HG03066 (cell line): ENCODE results near the gene GALNT5.
A peak's percentile ranks its signal among the peaks of the same experiment; 100 is the strongest.
"Not testable (repeated sequence)": the region's sequence is repeated elsewhere in the genome, so short reads cannot be mapped to it uniquely, and the experiment has no call there.

ENCODE experiments used
- ATAC-seq: cut with Tn5 transposase; IDR thresholded peaks from one replicate; pipeline ENCODE4 v1.9.1; 2021; ENCODE audit warnings: low read depth; ENCODE audit not compliant: unreplicated experiment

GALNT5 gene

DNA sequence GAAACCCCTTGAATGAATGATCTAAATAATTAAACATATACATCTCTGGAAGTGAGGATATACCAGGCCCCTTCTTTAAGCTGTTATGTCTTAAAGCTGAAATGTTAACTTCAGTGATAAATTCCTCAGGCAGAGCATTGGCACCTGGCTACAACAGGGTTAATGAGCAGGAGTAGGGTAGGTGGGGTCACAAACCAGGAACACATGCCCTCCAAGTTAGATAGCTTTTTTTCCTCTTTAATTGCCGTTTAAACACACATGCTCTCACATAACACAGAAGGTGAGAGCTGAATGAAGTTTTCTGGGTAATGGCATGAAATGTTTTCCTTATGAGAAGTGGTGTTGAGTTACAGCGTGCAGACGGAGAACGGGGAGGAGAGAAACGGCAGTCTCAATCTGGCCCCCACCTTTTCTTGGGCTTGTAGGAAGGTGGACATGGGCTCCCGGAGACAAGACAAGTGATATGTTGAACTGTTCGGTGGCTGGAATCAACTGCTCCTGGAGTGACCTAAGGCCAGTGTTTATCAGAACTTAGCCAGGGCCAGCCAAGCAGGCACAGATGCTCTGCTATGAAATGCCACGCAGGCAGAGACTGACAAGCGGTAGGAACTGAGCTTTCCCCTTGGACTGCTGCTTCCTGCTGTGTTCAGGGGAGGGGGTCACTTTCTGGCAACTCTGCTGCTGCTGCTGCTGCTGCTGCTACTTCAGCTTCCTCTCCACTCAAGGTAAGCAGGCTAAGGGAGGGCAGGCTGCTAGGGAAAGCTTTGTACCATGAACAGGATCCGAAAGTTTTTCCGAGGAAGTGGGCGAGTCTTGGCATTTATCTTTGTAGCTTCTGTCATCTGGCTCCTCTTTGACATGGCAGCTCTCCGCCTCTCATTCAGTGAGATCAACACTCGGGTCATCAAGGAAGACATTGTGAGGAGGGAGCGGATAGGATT, at the start of gene GALNT5:
GALNT5 (plus strand) TSS at position 394 of the 941 bp plus-strand sequence; CDS start at position 772, 378 bp downstream.
- ATAC-seq: no peak

DNA sequence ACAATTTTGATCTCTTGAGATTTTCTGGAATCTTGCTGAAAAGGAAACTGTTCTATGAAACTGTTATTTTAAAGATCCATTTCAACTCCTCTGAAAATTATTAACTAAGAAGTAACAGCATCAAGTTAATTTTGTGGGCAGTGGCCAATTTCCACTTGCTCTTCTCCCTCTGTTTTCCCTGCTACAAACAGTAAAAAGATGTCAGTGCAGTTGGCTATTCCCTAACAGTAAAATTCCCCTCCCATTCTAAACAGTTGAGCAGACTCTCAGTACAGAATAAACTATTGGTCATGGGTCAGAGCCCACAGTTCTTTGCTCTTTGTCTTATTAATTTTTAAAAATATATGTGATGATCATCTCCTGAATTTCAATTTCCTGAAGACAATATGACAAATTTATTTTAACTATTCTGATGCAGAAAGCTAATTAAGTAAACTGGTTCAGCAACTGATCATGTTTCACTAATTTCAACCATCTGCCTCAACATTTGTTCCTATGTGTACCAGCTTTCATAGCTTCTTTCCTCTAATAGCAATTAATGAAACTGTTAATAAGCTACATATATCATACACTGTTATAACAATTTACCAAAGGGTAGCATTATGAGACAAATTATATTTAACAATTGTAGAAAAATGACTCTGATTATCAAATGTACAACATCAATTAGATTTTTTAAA, 41.1 kb upstream of the GALNT5 start:
- no peak for ATAC-seq

- no peak for ATAC-seq
Measured at GRCh38 chr2:157217409-157217808, 40.1 kb upstream of the GALNT5 start.

DNA sequence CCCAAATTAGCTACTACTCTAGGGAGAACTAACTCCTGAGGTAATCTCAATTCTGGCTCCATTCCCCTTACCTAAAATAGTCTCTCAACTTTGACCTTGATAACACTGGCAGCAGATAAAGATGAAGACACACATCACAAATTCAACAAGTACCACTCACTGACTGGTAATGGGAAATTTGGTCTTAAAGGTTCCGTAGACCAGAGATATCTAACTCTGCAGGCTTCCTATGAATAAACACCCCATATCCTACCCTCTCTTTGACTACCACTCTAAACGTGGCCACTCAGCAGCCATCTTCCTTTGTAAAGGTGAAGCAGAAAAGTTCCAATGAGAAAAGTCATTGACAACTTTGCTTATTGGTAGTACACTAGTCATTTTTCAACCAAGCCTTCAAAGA, 38.6 kb upstream of the GALNT5 start:
- ATAC-seq: no peak

- no peak for ATAC-seq
Measured at GRCh38 chr2:157220502-157220901, 37.0 kb upstream of the GALNT5 start.

GRCh38 chr2:157221394-157221988, 36.0 kb upstream of the GALNT5 start:
- no peak for ATAC-seq

- no peak for ATAC-seq
Measured at GRCh38 chr2:157223624-157224205, 33.8 kb upstream of the GALNT5 start.

DNA sequence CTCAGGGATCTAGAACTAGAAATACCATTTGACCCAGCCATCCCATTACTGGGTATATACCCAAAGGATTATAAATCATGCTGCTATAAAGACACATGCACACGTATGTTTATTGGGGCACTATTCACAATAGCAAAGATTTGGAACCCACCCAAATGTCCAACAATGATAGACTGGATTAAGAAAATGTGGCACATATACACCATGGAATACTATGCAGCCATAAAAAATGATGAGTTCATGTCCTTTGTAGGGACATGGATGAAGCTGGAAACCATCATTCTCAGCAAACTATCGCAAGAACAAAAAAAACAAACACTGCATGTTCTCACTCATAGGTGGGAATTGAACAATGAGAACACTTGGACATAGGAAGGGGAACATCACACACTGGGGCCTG, 33.1 kb upstream of the GALNT5 start:
- ATAC-seq: not testable (repeated sequence)

DNA sequence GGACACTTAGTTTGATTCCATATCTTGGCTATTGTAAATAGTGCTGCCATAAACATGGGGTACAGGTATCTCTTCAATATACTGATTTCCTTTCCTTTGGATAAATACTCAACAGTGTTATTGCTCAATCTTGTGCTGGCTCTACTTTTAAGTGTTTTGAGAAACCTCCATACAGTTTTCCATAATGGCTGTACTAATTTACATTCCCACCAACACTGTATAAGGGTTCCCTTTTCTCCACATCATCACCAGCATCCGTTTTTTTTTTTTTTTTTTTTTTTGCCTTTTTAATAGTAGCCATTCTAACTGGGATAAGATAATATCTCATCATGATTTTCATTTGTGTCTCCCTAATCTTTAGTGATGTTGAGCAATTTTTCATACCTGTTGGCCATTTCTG, 29.9 kb upstream of the GALNT5 start:
- no peak for ATAC-seq

DNA sequence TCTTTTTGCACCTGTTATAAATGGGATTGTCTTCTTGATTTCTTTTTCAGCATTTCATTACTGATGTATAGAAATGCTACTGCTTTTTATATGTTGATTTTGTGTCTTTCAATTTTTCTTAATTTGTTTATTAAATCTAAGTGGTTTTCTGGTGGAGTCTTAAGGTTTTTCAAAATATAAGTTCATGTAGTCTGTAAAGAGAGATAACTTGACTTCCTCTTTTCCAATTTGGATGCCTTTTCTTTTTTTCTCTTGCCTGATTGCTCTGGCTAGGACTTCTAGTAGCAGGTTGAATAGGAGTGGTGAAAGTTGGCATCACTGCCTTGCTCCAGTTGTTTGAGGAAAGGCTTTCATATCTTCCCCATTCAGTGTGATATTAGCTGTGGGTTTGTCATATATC, 28.6 kb upstream of the GALNT5 start:
- no peak for ATAC-seq

GRCh38 chr2:157229572-157229971, 27.9 kb upstream of the GALNT5 start:
- no peak for ATAC-seq

DNA sequence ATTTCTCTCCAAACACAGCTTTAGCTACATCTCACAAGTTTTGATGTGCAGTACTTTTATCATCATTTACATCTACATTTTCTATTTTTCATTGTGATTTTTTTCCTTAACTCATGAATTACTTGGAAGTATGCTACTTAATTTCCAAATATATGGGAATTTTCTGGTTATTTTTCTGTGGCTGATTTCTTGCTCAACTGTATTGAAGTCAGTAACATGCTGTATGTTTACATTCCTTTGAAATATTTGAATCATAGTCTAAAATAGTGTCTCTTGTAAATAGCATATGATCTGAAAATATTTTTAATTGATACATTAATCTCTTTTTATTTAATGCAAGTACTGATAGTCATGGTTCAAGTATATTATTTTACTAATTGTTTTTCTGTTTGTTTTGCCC, 26.0 kb upstream of the GALNT5 start:
- ATAC-seq: no peak

DNA sequence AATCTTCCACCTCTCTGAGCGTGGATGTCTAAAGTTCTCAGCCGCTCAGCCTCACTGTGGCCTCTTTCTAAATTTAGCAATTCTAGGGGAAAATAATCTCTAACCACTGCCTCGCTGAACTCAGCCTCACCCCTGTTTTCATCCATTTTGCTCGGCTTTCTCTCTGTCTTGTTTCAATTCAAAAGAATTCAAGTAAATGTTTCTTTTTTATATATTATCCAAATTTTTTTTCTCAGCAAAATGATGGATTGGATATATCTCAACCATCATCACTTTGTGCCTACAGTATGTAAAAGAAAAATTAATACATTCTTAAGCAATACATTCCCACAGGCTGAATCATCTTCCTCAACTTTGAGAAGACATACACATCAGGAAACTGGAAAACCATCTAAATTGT, 24.0 kb upstream of the GALNT5 start:
- ATAC-seq: no peak

- no peak for ATAC-seq
Measured at GRCh38 chr2:157236404-157236803, 21.1 kb upstream of the GALNT5 start.

GRCh38 chr2:157238296-157238695, 19.2 kb upstream of the GALNT5 start:
- no peak for ATAC-seq

- no peak for ATAC-seq
Measured at GRCh38 chr2:157244691-157245090, 12.8 kb upstream of the GALNT5 start.

- no peak for ATAC-seq
Measured at GRCh38 chr2:157245144-157245840, 12.2 kb upstream of the GALNT5 start.

GRCh38 chr2:157245846-157246764, 11.4 kb upstream of the GALNT5 start:
- peak; percentile 97 for ATAC-seq

GRCh38 chr2:157246765-157247407, 10.6 kb upstream of the GALNT5 start:
- no peak for ATAC-seq
